ACC112 (cell line): ENCODE measurements around the gene TBC1D23.
"Not testable (repeated sequence)": the region's sequence is repeated elsewhere in the genome, so short reads cannot be mapped to it uniquely, and the experiment has no call there.

Source experiments
- H2AFZ ChIP-seq: fragments of 200-600 bp; sonication (generic); one replicate; pipeline ENCODE4 v1.6.0; 2017; ENCODE audit warnings: antibody characterized with exemption, low read length; ENCODE audit not compliant: unreplicated experiment
- H3K27ac ChIP-seq: fragments of 200-600 bp; sonication (generic); 2 replicates; pipeline ENCODE4 v1.5.1; 2014; ENCODE audit warnings: low read depth, mild to moderate bottlenecking, antibody characterized with exemption, low read length, moderate library complexity
- H3K27me3 ChIP-seq: fragments of 200-600 bp; sonication (generic); 2 replicates; pipeline ENCODE4 v1.6.1; 2014; ENCODE audit warnings: mild to moderate bottlenecking, antibody characterized with exemption, low read length, moderate library complexity, mixed read lengths; ENCODE audit not compliant: insufficient read depth
- H3K36me3 ChIP-seq: fragments of 200-600 bp; sonication (generic); 2 replicates; pipeline ENCODE4 v1.6.1; 2016; ENCODE audit warnings: mild to moderate bottlenecking, antibody characterized with exemption, low read length, moderate library complexity, mixed read lengths; ENCODE audit not compliant: insufficient read depth
- H3K4me1 ChIP-seq: fragments of 200-600 bp; sonication (generic); one replicate; pipeline ENCODE4 v1.6.1; 2016; ENCODE audit warnings: low read length, mixed read lengths; ENCODE audit not compliant: insufficient read depth, unreplicated experiment, control insufficient read depth
- H3K4me3 ChIP-seq: fragments of 200-600 bp; sonication (generic); 2 replicates; pipeline ENCODE4 v1.5.1; 2014; ENCODE audit warnings: mild to moderate bottlenecking, low read depth, low read length
- H3K79me2 ChIP-seq: fragments of 200-600 bp; sonication (generic); one replicate; pipeline ENCODE4 v1.6.0; 2016; ENCODE audit warnings: low read length; ENCODE audit not compliant: control insufficient read depth, unreplicated experiment, insufficient read depth

Gene TBC1D23

GRCh38 chr3:100327377-100327776 is 66.6 kb downstream of the TBC1D23 start:
- not testable (repeated sequence) for H3K79me2 ChIP-seq, H3K27me3 ChIP-seq, H3K4me3 ChIP-seq, H2AFZ ChIP-seq, H3K27ac ChIP-seq, H3K4me1 ChIP-seq
- peaks cover 20% of the 10 kb centered on the region for H3K36me3 ChIP-seq

DNA sequence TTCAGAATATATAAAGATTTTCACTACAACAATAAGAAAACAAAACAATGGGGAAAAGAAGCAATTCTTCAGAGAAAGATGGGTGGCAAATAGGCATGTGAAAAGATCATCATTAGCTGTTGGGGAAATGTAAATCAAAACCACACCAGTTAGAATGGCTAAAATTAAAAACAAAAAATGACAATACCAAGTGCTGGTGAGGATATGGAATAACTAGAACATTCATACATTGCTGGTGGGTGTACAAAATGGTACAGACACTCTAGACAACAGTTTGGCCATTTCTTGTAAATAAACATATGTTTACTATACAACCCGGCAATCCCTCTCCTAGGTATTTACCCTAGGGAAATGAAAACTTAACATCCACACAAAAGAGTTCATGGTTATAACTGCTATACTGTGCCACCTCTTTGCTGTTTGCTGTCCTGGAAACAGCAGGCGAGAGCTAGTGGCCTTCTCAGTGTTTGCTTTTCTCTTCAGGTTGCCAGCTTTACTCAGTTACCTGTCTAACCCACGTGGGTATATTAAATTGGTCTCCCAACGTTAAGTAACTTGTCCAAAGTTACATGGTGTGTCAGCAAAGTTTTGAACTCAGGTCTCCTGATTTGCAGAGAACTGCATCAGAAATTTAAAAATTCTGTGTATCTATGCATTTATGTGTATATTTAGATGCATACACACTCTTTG is 69.2 kb downstream of the TBC1D23 start:
- no peak overlapping the region for H3K27ac ChIP-seq
- peaks cover 4% of the 10 kb centered on the region for H3K79me2 ChIP-seq
- H3K27me3 ChIP-seq, result no peaks in the 10 kb centered on the region
- no peak overlapping the region for H3K4me3 ChIP-seq
- no peak overlapping the region for H2AFZ ChIP-seq
- peaks cover 19% of the 10 kb centered on the region for H3K36me3 ChIP-seq
- H3K4me1 ChIP-seq, result peaks cover 5% of the 10 kb centered on the region

DNA sequence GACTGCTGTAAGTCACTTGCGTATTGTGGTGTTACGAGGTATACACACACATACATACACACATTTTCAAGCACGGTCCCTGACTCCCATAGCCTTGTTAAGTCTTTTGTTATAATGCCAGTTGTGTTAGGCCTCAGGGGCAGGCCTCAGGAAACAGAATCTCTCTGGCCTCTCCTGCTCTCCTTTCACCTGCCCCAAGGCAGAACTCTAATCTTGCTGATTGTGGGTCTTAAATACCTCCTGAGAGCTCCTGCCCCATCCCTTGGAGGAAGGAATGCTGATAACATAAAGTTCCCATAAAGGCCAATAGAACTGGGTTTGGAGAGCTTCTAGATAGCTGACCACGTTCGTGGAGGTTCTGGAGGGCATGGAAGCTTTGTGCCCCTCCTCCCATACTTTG is 69.9 kb downstream of the TBC1D23 start:
- Histone ChIP-seq H3K79me2 (peaks cover 11% of the 10 kb centered on the region), H3K27me3 (no peaks in the 10 kb centered on the region), H3K27ac (no peak overlapping the region), H2AFZ (no peak overlapping the region), H3K36me3 (peaks cover 12% of the 10 kb centered on the region), H3K4me1 (peaks cover 9% of the 10 kb centered on the region), H3K4me3 (no peak overlapping the region)

GRCh38 chr3:100331660-100332059 is 70.9 kb downstream of the TBC1D23 start:
- Histone ChIP-seq H3K4me3 (no peak overlapping the region), H3K27ac (no peak overlapping the region), H3K27me3 (no peaks in the 10 kb centered on the region), H3K79me2 (peaks cover 15% of the 10 kb centered on the region), H3K36me3 (peaks cover 8% of the 10 kb centered on the region), H3K4me1 (peaks cover 13% of the 10 kb centered on the region), H2AFZ (no peak overlapping the region)

GRCh38 chr3:100333051-100333450 is 72.3 kb downstream of the TBC1D23 start:
- Histone ChIP-seq H3K4me3 (no peak overlapping the region), H3K4me1 (peaks cover 13% of the 10 kb centered on the region), H3K79me2 (peaks cover 15% of the 10 kb centered on the region), H3K27me3 (no peaks in the 10 kb centered on the region), H3K36me3 (0 out of 2 replicates have a peak, but pooled peaks cover under 1% of the 10 kb centered on the region), H3K27ac (no peak overlapping the region), H2AFZ (no peak overlapping the region)

DNA sequence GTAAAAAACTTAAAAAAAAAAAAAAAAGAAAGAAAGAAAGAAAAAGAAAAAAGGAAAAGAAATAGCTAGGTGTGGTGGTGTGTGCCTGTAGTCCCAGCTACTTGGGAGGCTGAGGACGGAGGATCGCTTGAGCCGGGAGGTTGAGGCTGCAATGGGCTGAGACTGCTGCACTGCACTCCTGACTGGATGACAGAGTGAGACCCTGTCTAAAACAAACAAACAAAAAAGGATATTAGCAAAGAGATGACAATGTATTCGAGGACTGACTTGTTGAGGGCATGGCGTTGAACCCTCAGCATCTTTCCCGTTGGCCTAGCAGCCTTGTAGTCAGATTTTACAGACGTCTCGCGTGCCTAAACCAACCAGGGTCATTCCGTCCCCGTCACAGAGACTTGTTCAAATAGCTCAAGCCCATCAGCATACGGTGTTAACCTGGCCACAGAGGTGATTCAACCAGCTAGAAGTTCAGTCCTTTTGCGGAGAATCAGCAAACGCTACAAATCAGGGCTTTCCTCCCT is 73.2 kb downstream of the TBC1D23 start:
- Histone ChIP-seq H3K4me1 (peaks cover 13% of the 10 kb centered on the region), H3K36me3 (peaks cover 10% of the 10 kb centered on the region; the same call in 1 of the 2 replicates), H3K79me2 (peaks cover 19% of the 10 kb centered on the region), H3K4me3 (peak overlapping the region; percentile 86), H2AFZ (peak overlapping the region; percentile 99), H3K27ac (no peak overlapping the region), H3K27me3 (no peaks in the 10 kb centered on the region)

GRCh38 chr3:100334488-100335351 is 73.9 kb downstream of the TBC1D23 start, which contains the start of gene NIT2:
Gene NIT2, plus strand, starts transcription at chr3:100334757. Its CDS starts 35 bp downstream, at chr3:100334792.
- Histone ChIP-seq H3K27ac (peak within 1 kb of the TSS; percentile 8; the same call in 1 of the 2 replicates), H3K79me2 (peaks cover 19% of the 10 kb centered on the region), H3K4me1 (peaks cover 13% of the 10 kb centered on the region), H2AFZ (peak within 1 kb of the TSS; percentile 99), H3K27me3 (no peaks in the 10 kb centered on the region), H3K4me3 (peak within 1 kb of the TSS; percentile 86), H3K36me3 (peaks cover 16% of the 10 kb centered on the region; the same call in 1 of the 2 replicates)

GRCh38 chr3:100335434-100335833 is 74.6 kb downstream of the TBC1D23 start:
- H3K79me2 ChIP-seq, result peaks cover 19% of the 10 kb centered on the region
- no peaks in the 10 kb centered on the region for H3K27me3 ChIP-seq
- no peak overlapping the region for H3K27ac ChIP-seq
- H2AFZ ChIP-seq, result peak overlapping the region; percentile 99
- H3K4me3 ChIP-seq, result peak overlapping the region; percentile 86
- peaks cover 18% of the 10 kb centered on the region for H3K36me3 ChIP-seq
- H3K4me1 ChIP-seq, result peaks cover 13% of the 10 kb centered on the region

GRCh38 chr3:100336229-100336628 is 75.4 kb downstream of the TBC1D23 start:
- Histone ChIP-seq H3K4me1 (peaks cover 13% of the 10 kb centered on the region), H3K79me2 (peaks cover 19% of the 10 kb centered on the region), H3K4me3 (peak overlapping the region; percentile 86; the same call in 1 of the 2 replicates), H3K36me3 (peaks cover 26% of the 10 kb centered on the region)
- not testable (repeated sequence) for H3K27ac ChIP-seq, H3K27me3 ChIP-seq, H2AFZ ChIP-seq

- no peak overlapping the region for H3K4me3 ChIP-seq
- no peak overlapping the region for H2AFZ ChIP-seq
- H3K27me3 ChIP-seq, result no peaks in the 10 kb centered on the region
- H3K36me3 ChIP-seq, result peaks cover 48% of the 10 kb centered on the region
- peaks cover 12% of the 10 kb centered on the region for H3K4me1 ChIP-seq
- H3K27ac ChIP-seq, result no peak overlapping the region
- H3K79me2 ChIP-seq, result peaks cover 19% of the 10 kb centered on the region
Measured at GRCh38 chr3:100338911-100339310, 78.1 kb downstream of the TBC1D23 start.
